OCI-LY3 (cell line): ENCODE measurements around the gene COX6B2.

ENCODE experiments used
- CTCF ChIP-seq: fragments of 200-600, 300-600 bp; sonication (generic); IDR thresholded peaks from 2 replicates; pipeline ENCODE4 v1.5.1; 2014; ENCODE audit warnings: antibody characterized with exemption, low read length, low read depth
- EZH2phosphoT487 ChIP-seq: fragments of 200-600 bp; shearing (Covaris generic); IDR thresholded peaks from 2 replicates; pipeline ENCODE4 v1.6.1; 2018; ENCODE audit warnings: antibody characterized with exemption, mixed run types, low read depth

- TF ChIP-seq CTCF (no peak), EZH2phosphoT487 (no peak)
Observed at GRCh38 chr19:55372316-55373081, 18.0 kb upstream of the COX6B2 start.
